Measurements from ENCODE around the gene PGM2L1. TPM values are rescaled to one million over a fixed set of nuclear protein-coding genes. Genes with fewer than 3 reads are reported as not detected.

Gene PGM2L1
- total and polyA plus RNA-seq, 2 of the 4 experiments (the other 2 are of a cell fraction) = 0.72 to 1.8 TPM

DNA sequence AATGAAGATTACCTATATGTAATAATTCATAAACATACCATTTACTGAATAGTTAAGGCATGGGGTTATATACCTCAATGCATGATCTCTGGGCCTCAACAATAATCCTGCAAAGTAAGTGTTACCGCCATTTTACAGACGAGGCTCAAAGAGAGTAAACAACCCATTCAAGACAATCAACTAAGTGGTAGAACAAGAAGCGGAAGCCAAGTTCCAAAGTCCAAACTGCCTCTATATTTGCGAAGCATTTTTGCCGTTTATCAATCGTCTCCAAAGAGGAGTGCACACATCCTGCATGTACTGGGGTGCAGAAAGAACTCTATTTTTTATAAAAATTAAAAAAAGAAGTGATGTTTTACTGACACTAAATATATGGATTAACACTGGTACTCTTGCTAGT, 59.3 kb downstream of the PGM2L1 start:
- Histone ChIP-seq H3K79me1 (ENCODE audit: low read depth in 1 of 2, low read length in 2 of 2) (no peaks in the 10 kb centered on the region), H3K4me3 (ENCODE audit: insufficient read depth, low read depth, low read length) (no peak overlapping the region), H2AK9ac (replicated peaks; ENCODE audit: low read depth, low read length, poor library complexity) (no peak overlapping the region), H3K27ac (ENCODE audit: insufficient read depth, low read length) (no peak overlapping the region), H3K27me3 (ENCODE audit: control insufficient read depth, insufficient read depth, low read length) (no peaks in the 10 kb centered on the region), H2BK20ac (ENCODE audit: low read depth, low read length) (no peak overlapping the region), H4K8ac (ENCODE audit: low read depth in 2 of 2, low read length in 2 of 2) (no peak overlapping the region), H4K91ac (ENCODE audit: insufficient read depth, low read depth, low read length) (no peak overlapping the region), H3K14ac (replicated peaks; ENCODE audit: low read depth, low read length) (no peak overlapping the region), H3K9ac (ENCODE audit: low read depth, low read length) (no peak overlapping the region), H3K4me1 (ENCODE audit: control insufficient read depth, insufficient read depth, low read length) (no peaks in the 10 kb centered on the region), H3K18ac (ENCODE audit: low read depth, low read length) (no peak overlapping the region), H2BK5ac (ENCODE audit: low read depth, low read length, poor library complexity, severe bottlenecking) (no peak overlapping the region), H3K56ac (ENCODE audit: extremely low read depth, insufficient read depth, low read length) (no peak overlapping the region), H3K9me1 (ENCODE audit: insufficient read depth, low read length) (no peaks in the 10 kb centered on the region; the same call in 1 of the 2 replicates), H3K9me3 (ENCODE audit: control insufficient read depth, insufficient read depth, low read length) (no peaks in the 10 kb centered on the region), H4K20me1 (ENCODE audit: insufficient read depth, low read length) (no peaks in the 10 kb centered on the region), H3K36me3 (ENCODE audit: control insufficient read depth, insufficient read depth, low read length) (peaks cover 2% of the 10 kb centered on the region; the same call in 1 of the 2 replicates), H2BK15ac (ENCODE audit: low read depth, low read length) (no peak overlapping the region), H3K4me2 (ENCODE audit: low read depth, low read length) (no peak overlapping the region), H3K23ac (ENCODE audit: low read depth, low read length) (no peak overlapping the region), H4K5ac (ENCODE audit: low read depth, low read length) (no peak overlapping the region), H2BK120ac (ENCODE audit: low read depth, low read length) (no peak overlapping the region), H2AK5ac (ENCODE audit: low read depth, low read length) (no peak overlapping the region), H2AFZ (replicated peaks; ENCODE audit: low read length, poor library complexity) (no peak overlapping the region), H3K4ac (ENCODE audit: low read depth, low read length) (no peak overlapping the region)
- POLR2A ChIA-PET (ENCODE audit: unreplicated experiment) = no interaction called here
- CTCF ChIA-PET = no interaction called here
- ATAC-seq (ENCODE audit: low read depth) (no peak), DNase-seq (no peak)
- dilution Hi-C loops (cut with HindIII; ENCODE audit: low sequenced_read_pairs, unreplicated experiment) = no loop called here
- intact Hi-C loops (cut with micrococcal nuclease) = no loop called here
- BruUV-seq (replicated peaks) = no TSS peak
- WGBS, 2 experiments (ENCODE audit: extremely low coverage in 2 of 2, insufficient read length in 1 of 2) = no CpG with 5 or more reads among the region's 6 CpGs
- in situ Hi-C loops (cut with MboI; ENCODE audit: low sequenced_read_pairs) = no loop called here
- no peak for TF ChIP-seq POLR2A (IDR thresholded peaks at IDR 0.05; ENCODE audit: low read depth, low read length)
- TF ChIP-seq SMC3 (IDR thresholded peaks at IDR 0.05; ENCODE audit: low read depth, low read length) = no peak
- TF ChIP-seq, protein P1, sequence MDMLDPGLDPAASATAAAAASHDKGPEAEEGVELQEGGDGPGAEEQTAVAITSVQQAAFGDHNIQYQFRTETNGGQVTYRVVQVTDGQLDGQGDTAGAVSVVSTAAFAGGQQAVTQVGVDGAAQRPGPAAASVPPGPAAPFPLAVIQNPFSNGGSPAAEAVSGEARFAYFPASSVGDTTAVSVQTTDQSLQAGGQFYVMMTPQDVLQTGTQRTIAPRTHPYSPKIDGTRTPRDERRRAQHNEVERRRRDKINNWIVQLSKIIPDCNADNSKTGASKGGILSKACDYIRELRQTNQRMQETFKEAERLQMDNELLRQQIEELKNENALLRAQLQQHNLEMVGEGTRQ (IDR thresholded peaks at IDR 0.05; ENCODE audit: low read depth, low read length) = no peak
- no peak for TF ChIP-seq RFX5 (IDR thresholded peaks at IDR 0.05; ENCODE audit: low read depth, low read length)
